Measurements from ENCODE around the gene OXSM.

- TF ChIP-seq CTCF (IDR thresholded peaks at IDR 0.05) (no peak), POLR2AphosphoS5 (IDR thresholded peaks at IDR 0.05) (no peak)
Measured at GRCh38 chr3:25744470-25744869, 45.4 kb upstream of the OXSM start.
